ENCODE results near the gene GOLGA6L24. TPM values are rescaled to one million over a fixed set of nuclear protein-coding genes. Genes with fewer than 3 reads are reported as not detected.
"Not testable (repeated sequence)": the region's sequence is repeated elsewhere in the genome, so short reads cannot be mapped to it uniquely, and the experiment has no call there.

The GOLGA6L24 gene
- total RNA-seq (2014; rRNA removed), result not detected in 2 replicates
- polyA plus RNA-seq (2012), result not detected

- not testable (repeated sequence) for DNase-seq (ENCODE audit: low read depth)
Measured at GRCh38 chr15:28357984-28358383, at the start of gene GOLGA6L24. TSS of gene GOLGA6L24 (minus strand) at chr15:28358084. CDS start at chr15:28358023, 61 bp downstream.

- DNase-seq (ENCODE audit: low read depth), result not testable (repeated sequence)
Measured at GRCh38 chr15:28402774-28403435, 45.0 kb upstream of the GOLGA6L24 start.

GRCh38 chr15:28396022-28396421, 38.1 kb upstream of the GOLGA6L24 start:
- not testable (repeated sequence) for DNase-seq (ENCODE audit: low read depth)

- DNase-seq (ENCODE audit: low read depth), result not testable (repeated sequence)
Measured at GRCh38 chr15:28380053-28380452, 22.2 kb upstream of the GOLGA6L24 start.

GRCh38 chr15:28378364-28378763, 20.5 kb upstream of the GOLGA6L24 start, which contains the start of gene GOLGA8F:
TSS of gene GOLGA8F (plus strand) at chr15:28378664. CDS start at chr15:28378762, 98 bp downstream.
- not testable (repeated sequence) for DNase-seq (ENCODE audit: low read depth)

GRCh38 chr15:28365502-28365901, 7.6 kb upstream of the GOLGA6L24 start:
- DNase-seq (ENCODE audit: low read depth), result not testable (repeated sequence)

- not testable (repeated sequence) for DNase-seq (ENCODE audit: low read depth)
Measured at GRCh38 chr15:28322129-28322588, 35.7 kb downstream of the GOLGA6L24 start, which contains the start of gene HERC2. TSS of gene HERC2 (minus strand) at chr15:28322179. CDS start at chr15:28321433, 746 bp downstream.

GRCh38 chr15:28321358-28322078, 36.4 kb downstream of the GOLGA6L24 start:
- not testable (repeated sequence) for DNase-seq (ENCODE audit: low read depth)

- not testable (repeated sequence) for DNase-seq (ENCODE audit: low read depth)
Measured at GRCh38 chr15:28319725-28320124, 38.2 kb downstream of the GOLGA6L24 start.

- not testable (repeated sequence) for DNase-seq (ENCODE audit: low read depth)
Measured at GRCh38 chr15:28318828-28319227, 39.1 kb downstream of the GOLGA6L24 start.

- not testable (repeated sequence) for DNase-seq (ENCODE audit: low read depth)
Measured at GRCh38 chr15:28318122-28318521, 39.8 kb downstream of the GOLGA6L24 start.

- not testable (repeated sequence) for DNase-seq (ENCODE audit: low read depth)
Measured at GRCh38 chr15:28316958-28317357, 40.9 kb downstream of the GOLGA6L24 start.

- not testable (repeated sequence) for DNase-seq (ENCODE audit: low read depth)
Measured at GRCh38 chr15:28310454-28310853, 47.4 kb downstream of the GOLGA6L24 start.

- DNase-seq (ENCODE audit: low read depth), result not testable (repeated sequence)
Measured at GRCh38 chr15:28308718-28309117, 49.2 kb downstream of the GOLGA6L24 start.

Other genes with a start within 250 kb of the GOLGA6L24 start
- 34.8 and 37.1 TPM in 2 replicates for gene HERC2, start 35.9 kb downstream of the GOLGA6L24 start, total RNA-seq (2014; rRNA removed)
- 0.06 and 0.11 TPM in 2 replicates for gene GOLGA8F, start 20.6 kb upstream of the GOLGA6L24 start, total RNA-seq (2014; rRNA removed)
- gene GOLGA8G, start 174.9 kb upstream of the GOLGA6L24 start, total RNA-seq (2014; rRNA removed), result under 0.01 and 0.11 TPM in 2 replicates
- gene GOLGA6L25, start 195.5 kb upstream of the GOLGA6L24 start, total RNA-seq (2014; rRNA removed), result not detected in 2 replicates

All from LHCN-M2 (cell line).